ENCODE measurements around the gene RPL6.
"Not testable (repeated sequence)": the region's sequence is repeated elsewhere in the genome, so short reads cannot be mapped to it uniquely, and the experiment has no call there.

Gene RPL6

DNA sequence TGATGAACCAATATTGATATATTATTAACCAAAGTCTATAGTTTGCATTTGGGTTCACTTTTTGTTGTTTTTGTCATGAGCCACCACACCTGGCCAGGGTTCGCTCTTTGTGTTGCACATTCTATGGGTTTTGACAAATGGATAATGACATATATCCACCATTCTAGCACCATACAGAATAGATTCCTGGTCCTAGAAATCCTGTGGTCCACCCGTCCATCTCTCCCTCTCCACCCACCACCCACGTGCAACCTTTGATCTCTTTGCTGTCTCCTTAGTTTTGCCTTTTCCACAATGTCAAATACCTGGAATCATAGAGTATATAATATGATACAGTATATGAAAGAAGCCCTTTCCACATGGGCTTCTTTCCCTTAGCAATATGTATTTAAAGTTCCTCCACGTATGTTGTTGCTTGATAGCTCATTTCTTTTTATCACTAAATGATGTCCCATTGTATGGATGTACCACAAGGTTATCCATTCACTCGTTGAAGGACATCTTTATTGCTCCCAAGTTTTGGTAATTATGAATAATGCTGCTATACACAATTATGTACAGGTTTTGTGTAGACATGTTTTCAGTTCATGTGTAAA, 7.4 kb downstream of the RPL6 start:
- TF ChIP-seq, protein P1, sequence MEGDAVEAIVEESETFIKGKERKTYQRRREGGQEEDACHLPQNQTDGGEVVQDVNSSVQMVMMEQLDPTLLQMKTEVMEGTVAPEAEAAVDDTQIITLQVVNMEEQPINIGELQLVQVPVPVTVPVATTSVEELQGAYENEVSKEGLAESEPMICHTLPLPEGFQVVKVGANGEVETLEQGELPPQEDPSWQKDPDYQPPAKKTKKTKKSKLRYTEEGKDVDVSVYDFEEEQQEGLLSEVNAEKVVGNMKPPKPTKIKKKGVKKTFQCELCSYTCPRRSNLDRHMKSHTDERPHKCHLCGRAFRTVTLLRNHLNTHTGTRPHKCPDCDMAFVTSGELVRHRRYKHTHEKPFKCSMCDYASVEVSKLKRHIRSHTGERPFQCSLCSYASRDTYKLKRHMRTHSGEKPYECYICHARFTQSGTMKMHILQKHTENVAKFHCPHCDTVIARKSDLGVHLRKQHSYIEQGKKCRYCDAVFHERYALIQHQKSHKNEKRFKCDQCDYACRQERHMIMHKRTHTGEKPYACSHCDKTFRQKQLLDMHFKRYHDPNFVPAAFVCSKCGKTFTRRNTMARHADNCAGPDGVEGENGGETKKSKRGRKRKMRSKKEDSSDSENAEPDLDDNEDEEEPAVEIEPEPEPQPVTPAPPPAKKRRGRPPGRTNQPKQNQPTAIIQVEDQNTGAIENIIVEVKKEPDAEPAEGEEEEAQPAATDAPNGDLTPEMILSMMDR (IDR thresholded peaks at IDR 0.05; ENCODE audit: low read depth, low read length): no peak
- DNase-seq (ENCODE audit: extremely low read depth, low read depth): no peak

DNA sequence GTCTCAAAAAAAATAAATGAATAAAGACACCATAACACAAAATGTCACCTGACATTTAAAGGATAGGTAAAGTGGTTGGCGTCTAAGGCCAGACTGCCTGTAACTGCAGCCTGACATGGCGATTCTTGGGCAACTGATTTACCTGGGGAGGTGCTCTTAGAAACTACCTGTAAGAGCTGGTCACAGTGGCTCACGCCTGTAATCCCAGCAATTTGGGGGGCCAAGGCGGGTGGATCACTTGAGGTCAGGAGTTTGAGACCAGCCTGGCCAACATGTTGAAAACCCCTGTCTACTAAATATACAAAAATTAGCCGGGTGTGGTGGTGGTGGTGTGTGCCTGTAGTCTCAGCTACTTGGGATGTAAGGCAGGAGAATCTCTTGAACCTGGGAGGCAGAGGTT, 8.4 kb downstream of the RPL6 start:
- TF ChIP-seq, protein P1 (IDR thresholded peaks at IDR 0.05; ENCODE audit: low read depth, low read length): no peak

DNA sequence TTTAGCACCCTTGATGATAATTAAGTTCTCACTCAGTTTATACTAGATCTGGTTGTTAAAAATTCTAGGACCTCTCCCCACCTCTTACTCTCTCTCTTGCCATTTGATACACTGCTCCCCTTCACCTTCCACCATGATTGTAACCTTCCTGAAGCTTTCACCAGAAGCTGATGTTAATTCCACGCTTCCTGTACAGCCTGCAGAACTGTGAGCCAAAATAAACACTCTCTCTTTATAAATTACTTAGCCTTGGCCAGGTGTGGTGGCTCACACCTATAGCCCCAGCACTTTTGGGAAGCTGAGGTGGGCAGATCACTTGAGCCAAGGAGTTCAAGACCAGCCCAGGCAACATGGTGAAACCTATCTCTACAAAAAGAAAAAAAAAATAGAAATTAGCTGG, 16.1 kb downstream of the RPL6 start:
- DNase-seq (ENCODE audit: extremely low read depth, low read depth): no peak
- TF ChIP-seq, protein P1 (IDR thresholded peaks at IDR 0.05; ENCODE audit: low read depth, low read length): no peak

More for the DNA sequence above, 8.4 kb downstream of the RPL6 start:
- no peak for DNase-seq (ENCODE audit: extremely low read depth, low read depth)

DNA sequence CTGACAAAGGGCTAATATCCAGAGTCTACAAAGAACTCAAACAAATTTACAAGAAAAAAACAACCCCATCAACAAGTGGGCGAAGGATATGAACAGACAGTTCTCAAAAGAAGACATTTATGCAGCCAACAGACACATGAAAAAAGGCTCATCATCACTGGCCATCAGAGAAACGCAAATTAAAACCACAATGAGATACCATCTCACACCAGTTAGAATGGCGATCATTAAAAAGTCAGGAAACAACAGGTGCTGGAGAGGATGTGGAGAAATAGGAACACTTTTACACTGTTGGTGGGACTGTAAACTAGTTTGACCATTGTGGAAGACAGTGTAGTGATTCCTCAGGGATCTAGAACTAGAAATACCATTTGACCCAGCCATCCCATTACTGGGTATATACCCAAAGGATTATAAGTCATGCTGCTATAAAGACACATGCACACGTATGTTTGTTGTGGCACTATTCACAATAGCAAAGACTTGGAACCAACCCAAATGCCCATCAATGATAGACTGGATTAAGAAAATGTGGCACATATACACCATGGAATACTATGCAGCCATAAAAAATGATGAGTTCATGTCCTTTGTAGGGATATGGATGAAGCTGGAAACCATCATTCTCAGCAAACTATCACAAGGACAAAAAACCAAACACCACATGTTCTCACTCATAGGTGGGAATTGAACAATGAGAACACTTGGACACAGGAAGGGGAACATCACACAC, 19.3 kb downstream of the RPL6 start:
- DNase-seq (ENCODE audit: extremely low read depth, low read depth): not testable (repeated sequence)

DNA sequence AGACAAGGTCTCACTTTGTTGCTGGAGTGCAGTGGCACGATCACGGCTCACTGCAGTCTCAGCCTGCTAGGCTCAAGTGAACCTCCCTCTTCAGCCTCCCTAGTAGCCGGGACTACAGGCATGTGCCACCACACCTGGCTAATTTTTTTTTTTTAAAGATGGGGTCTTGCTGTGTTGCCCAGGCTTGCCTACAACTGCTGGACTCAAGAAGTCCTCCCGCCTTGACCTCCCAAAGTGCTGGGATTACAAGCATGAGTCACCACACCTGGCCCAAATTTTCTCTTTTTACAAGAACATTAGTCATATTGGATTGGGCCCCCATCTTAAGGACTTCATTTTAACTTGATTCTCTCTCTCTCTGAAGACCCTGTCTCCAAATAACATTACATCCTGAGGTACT, 20.2 kb downstream of the RPL6 start:
- no peak for DNase-seq (ENCODE audit: extremely low read depth, low read depth)
- TF ChIP-seq, protein P1 (IDR thresholded peaks at IDR 0.05; ENCODE audit: low read depth, low read length): no peak

DNA sequence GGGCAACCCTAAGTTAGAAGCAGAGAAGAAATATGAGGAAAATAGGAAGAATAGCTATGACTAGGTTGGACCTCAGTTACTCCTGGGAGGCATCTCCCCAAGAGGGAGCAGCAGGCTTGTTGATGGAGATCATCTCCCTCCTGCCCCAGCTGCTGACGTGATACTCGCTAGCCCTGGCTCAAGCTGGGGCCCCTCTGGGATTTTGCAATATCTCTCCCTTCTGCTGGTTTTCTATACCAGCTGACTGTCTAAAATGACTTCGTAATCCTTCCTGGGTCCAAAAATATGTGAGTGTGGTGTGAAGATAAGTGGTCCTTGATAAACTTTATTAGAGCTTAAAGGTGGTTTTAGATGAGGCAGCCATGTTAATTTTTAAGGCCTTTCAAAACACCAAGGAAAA, 22.7 kb downstream of the RPL6 start:
- no peak for DNase-seq (ENCODE audit: extremely low read depth, low read depth)
- TF ChIP-seq, protein P1 (IDR thresholded peaks at IDR 0.05; ENCODE audit: low read depth, low read length): no peak

DNA sequence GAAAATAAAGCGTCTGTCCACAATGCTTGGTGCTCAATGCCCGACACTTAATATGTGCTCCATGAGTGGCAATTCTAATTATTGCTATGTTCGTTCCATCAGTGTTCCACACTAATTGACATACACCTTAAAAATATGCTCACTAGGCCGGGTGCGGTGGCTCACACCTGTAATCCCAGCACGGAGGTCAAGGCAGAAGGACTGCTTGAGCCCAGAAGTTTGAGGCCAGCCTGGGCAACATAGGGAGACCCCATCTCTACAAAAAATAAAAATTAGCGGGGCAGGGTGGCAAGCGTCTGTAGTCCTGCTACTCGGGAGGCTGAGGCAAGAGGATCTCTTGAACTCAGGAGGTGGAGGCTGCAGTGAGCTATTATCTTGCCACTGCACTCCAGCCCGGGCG, 26.5 kb downstream of the RPL6 start:
- no peak for DNase-seq (ENCODE audit: extremely low read depth, low read depth)
- TF ChIP-seq, protein P1 (IDR thresholded peaks at IDR 0.05; ENCODE audit: low read depth, low read length): no peak

Data from AG09319 (cell line).